Vagina (tissue), 2 donors: Measurements from ENCODE around the gene CLASP2.

ENCODE experiments used
- POLR2A ChIP-seq, 2 donors: fragments of 450-650 bp; IDR thresholded peaks; one replicate each; pipeline ENCODE4 v1.6.1; 2017; ENCODE audit warnings: antibody characterized with exemption in 2 of 2, mild to moderate bottlenecking in 2 of 2, moderate library complexity in 2 of 2
- POLR2AphosphoS5 ChIP-seq, 2 donors: sonication (generic); formaldehyde crosslinking; IDR thresholded peaks; one replicate each; pipeline ENCODE4 v1.9.0; 2017; ENCODE audit warnings: antibody characterized with exemption in 2 of 2, mild to moderate bottlenecking in 2 of 2, low read depth in 1 of 2; ENCODE audit not compliant: insufficient read depth in 1 of 2
- TF ChIP-seq, protein P1 (sequence below), 3 experiments: fragments of 450-650 bp in 2 of 3; fragments of 200-600 bp in 1 of 3; sonication (generic) in 1 of 3; IDR thresholded peaks; one replicate each; pipeline ENCODE4 v1.5.1; 2017 to 2019; ENCODE audit warnings: antibody characterized with exemption in 3 of 3, mild to moderate bottlenecking in 2 of 3, moderate library complexity in 2 of 3

DNA sequence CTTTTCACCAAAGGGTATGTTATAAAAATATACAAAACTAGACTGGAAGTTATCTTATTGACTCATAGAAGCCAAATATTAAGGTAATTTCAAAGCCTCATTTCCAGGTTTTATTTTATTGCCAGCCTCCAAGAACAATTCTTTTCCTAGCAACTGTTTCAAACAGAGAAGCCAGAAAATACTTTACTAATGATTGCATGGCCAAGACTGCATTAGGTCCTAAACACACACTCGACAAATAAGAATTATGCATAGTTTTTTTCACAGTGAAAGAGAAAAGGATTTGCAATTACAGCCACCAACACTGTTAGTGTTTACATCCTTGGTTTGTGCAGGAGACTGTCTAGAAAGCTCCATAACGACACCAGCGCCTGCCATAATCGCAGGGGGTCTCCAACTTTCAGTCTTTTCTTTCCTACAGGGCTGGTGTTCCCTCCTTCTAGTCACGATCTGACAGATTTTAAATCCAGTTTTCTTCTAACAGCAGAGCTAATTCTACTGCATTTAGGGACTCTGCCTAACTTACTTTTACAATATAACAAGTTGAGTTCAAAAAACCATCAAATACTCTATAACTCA, 58.1 kb downstream of the CLASP2 start:
- TF ChIP-seq, protein P1, sequence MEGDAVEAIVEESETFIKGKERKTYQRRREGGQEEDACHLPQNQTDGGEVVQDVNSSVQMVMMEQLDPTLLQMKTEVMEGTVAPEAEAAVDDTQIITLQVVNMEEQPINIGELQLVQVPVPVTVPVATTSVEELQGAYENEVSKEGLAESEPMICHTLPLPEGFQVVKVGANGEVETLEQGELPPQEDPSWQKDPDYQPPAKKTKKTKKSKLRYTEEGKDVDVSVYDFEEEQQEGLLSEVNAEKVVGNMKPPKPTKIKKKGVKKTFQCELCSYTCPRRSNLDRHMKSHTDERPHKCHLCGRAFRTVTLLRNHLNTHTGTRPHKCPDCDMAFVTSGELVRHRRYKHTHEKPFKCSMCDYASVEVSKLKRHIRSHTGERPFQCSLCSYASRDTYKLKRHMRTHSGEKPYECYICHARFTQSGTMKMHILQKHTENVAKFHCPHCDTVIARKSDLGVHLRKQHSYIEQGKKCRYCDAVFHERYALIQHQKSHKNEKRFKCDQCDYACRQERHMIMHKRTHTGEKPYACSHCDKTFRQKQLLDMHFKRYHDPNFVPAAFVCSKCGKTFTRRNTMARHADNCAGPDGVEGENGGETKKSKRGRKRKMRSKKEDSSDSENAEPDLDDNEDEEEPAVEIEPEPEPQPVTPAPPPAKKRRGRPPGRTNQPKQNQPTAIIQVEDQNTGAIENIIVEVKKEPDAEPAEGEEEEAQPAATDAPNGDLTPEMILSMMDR (IDR thresholded peaks at IDR 0.05): no peak
- TF ChIP-seq POLR2A (IDR thresholded peaks at IDR 0.05): no peak
- no peak for TF ChIP-seq POLR2AphosphoS5 (IDR thresholded peaks at IDR 0.05; ENCODE audit: insufficient read depth in 1 of 2, low read depth in 1 of 2)
